Prostate gland (tissue), 2 donors: Measurements from ENCODE around the gene SPARCL1.

Experiments used
- CTCF ChIP-seq, 4 experiments: fragments of 200-600 bp in 2 of 4; fragments of 450-650 bp in 2 of 4; sonication (generic) in 2 of 4; IDR thresholded peaks; 1 replicate in 3 of 4; 2 replicates in 1 of 4; pipeline ENCODE4 v1.5.1; 2016 to 2019; ENCODE audit warnings: antibody characterized with exemption in 4 of 4, mild to moderate bottlenecking in 2 of 4, moderate library complexity in 2 of 4
- POLR2AphosphoS5 ChIP-seq: sonication (generic); formaldehyde crosslinking; IDR thresholded peaks from one replicate; pipeline ENCODE4 v1.6.1; 2017; ENCODE audit warnings: antibody characterized with exemption

- TF ChIP-seq CTCF (IDR thresholded peaks at IDR 0.05) = no peak
- no peak for TF ChIP-seq POLR2AphosphoS5
Observed at GRCh38 chr4:87489678-87490077, 39.5 kb downstream of the SPARCL1 start.
